Astrocyte (in vitro differentiated cells and primary cell): ENCODE data around the gene ANP32A.

Source experiments
- CTCF ChIP-seq: IDR thresholded peaks from 2 replicates; pipeline ENCODE4 v1.5.1; 2011; ENCODE audit warnings: low read depth, mild to moderate bottlenecking, inconsistent platforms, low read length, moderate library complexity; ENCODE audit not compliant: insufficient read depth
- EZH2 ChIP-seq: IDR thresholded peaks from 2 replicates; pipeline ENCODE4 v1.6.1; 2012; ENCODE audit warnings: mild to moderate bottlenecking, low read length, inconsistent platforms; ENCODE audit not compliant: insufficient read depth

- TF ChIP-seq CTCF (no peak), EZH2 (no peak)
These were observed 30.5 kb downstream of the ANP32A start for GRCh38 chr15:68790242-68790575.
